ENCODE measurements around the gene CRYBA4.

- TF ChIP-seq CTCF (conservative IDR thresholded peaks at IDR 0.05; ENCODE audit: low read depth, low read length) = no peak
- TF ChIP-seq EZH2 (IDR thresholded peaks at IDR 0.05; ENCODE audit: borderline replicate concordance, low read depth, low read length, poor library complexity, severe bottlenecking) = no peak
Observed at GRCh38 chr22:26581633-26582168, 40.1 kb upstream of the CRYBA4 start.
